Measurements from ENCODE around the gene TMEM120B.
A peak's percentile ranks its signal among the peaks of the same experiment; 100 is the strongest.
"Not testable (repeated sequence)": the region's sequence is repeated elsewhere in the genome, so short reads cannot be mapped to it uniquely, and the experiment has no call there.

The TMEM120B gene

DNA sequence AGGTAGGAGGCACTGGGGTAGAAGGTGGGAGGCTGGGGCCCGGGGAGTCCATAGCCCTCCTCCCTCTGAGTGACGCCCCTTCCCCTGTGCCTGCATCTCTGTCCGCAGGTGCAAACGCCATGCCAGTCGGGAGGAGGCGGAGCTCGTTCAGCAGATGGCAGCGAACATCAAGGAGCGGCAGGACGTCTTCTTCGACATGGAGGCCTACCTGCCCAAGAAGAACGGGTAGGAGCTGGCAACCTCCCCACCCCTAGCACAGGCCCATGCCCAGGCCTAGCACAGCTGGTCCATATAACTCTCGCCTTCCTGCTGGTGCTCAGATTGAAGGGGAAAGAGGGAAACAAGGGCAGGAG lies 35.6 kb downstream of the TMEM120B start:
- DNase-seq (ENCODE audit: low spot score), result no peak

GRCh38 chr12:121748571-121749265 lies 36.2 kb downstream of the TMEM120B start:
- no peak for DNase-seq (ENCODE audit: low spot score)

DNA sequence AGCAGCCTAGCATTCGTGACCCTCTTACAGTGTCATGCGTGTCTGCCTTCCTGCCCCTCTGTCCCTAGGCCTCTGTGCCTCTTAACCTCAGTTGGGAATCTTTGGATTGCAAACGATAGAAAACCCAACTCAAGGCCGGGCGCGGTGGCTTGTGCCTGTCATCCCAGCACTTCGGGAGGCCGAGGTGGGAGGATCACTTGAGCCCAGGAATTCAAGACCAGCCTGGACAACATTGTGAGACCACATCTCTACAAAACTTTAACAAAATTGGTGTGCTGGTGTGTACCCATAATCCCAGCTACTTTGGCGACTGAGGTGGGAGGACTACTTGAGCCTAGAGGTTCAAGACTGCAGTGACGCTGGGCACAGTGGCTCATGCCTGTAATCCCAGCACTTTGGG lies 36.7 kb downstream of the TMEM120B start:
- DNase-seq (ENCODE audit: low spot score), result no peak

DNA sequence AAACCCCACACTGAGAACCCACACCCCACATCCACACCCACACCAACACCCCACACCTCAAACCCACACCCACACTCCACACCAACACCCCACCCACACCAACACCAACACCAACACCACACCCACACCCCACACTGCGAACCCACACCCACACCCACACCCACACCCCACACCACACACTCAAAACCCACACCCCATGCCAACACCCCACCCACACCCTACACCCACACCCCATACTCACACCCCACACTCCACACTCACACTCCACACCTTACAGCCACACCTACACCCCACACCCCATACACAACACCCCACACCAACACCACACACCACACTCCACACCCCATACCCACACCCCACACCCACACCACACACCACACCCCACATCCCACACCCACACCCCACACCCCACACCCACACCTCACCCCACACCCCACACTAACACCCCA lies 38.0 kb downstream of the TMEM120B start:
- DNase-seq (ENCODE audit: low spot score), result no peak

DNA sequence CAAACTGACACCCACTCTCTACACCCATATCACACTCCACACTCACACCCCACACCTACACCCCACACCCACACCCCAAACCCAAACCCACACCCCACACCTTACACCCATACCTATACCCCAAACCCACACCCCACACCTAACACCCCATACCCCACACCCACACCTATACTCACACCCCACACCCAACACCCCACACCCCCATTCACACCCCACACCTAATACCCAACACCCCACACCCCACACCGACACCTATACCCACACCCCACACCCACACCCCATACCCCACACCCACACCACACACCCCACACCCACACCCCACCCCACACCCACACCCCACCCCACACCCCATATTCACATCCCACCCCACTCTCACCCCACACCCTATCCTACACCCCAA lies 38.5 kb downstream of the TMEM120B start:
- no peak for DNase-seq (ENCODE audit: low spot score)

DNA sequence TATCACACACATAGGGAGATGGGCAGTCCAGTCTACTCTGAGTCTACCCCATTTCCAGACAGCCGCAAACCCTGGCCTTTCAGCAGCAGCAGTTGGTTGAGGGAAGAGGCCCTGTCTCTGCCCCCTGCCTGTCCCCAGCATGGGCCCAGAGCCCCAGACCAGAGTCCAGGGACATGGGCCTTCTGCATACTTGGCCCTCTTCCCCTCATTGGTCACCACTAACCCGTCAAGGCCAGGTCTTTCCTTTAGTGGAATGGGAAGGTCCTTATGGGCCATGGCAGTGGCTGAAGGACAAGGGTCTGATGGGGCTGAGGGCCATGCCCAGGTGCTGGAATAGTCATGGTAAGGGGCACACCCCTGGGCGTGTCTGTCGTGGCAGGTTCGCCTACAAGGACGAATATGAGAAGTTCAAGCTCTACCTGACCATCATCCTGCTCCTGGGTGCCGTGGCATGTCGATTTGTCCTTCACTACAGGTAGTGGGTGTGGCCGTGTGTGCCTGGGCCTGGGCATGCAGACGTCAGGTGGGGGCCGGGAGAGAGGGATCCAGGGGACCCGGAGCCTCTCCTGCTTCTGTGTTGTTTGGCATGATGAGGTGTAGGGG lies 39.3 kb downstream of the TMEM120B start:
- no peak for DNase-seq (ENCODE audit: low spot score)

DNA sequence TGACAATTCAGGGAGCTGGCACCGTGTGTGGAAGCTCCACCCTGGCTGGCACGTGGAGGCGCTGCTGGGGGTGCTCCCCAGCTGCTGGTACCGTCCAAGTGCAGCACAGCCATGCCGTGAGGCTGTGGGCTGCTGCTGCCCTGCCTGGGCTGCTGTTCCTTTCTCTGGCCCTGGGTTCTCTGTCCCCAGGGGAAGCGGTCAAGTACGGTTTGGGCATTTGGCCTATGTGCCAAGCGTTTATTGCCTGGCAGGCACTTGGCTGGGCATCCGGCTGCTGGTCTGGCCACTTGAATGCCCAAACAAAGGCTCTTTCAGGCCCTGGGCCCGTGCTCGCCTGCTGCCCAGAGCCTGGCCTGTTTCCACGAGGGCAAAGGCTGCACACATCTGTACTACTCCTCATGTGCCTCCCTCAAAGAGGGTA lies 41.3 kb downstream of the TMEM120B start:
- no peak for DNase-seq (ENCODE audit: low spot score)

GRCh38 chr12:121754836-121755235 lies 42.3 kb downstream of the TMEM120B start:
- DNase-seq (ENCODE audit: low spot score), result no peak

GRCh38 chr12:121755591-121755990 lies 43.0 kb downstream of the TMEM120B start:
- no peak for DNase-seq (ENCODE audit: low spot score)

GRCh38 chr12:121758536-121758935 lies 46.0 kb downstream of the TMEM120B start:
- not testable (repeated sequence) for DNase-seq (ENCODE audit: low spot score)

GRCh38 chr12:121762269-121762668 lies 49.7 kb downstream of the TMEM120B start:
- DNase-seq (ENCODE audit: low spot score), result no peak

DNA sequence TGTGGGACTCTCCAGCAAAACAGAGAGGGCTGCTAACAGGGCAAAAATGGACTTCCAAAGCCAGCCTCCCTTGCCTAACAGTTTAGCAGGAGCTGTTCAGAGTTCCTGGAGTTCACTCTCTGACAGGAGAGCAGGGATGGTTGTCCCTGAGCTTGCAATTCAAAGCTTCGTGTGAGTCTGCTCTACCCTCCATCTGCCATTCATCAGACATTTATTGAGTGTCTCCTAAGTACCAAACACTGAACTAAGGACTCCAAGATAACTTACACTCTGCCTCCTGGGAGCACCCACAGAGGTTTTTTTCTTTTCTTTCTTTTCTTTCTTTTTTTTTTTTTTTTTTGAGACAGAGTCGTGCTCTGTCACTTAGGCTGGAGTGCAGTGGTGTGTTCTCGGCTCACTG lies 52.3 kb downstream of the TMEM120B start:
- DNase-seq (ENCODE audit: low spot score), result no peak

GRCh38 chr12:121765573-121765972 lies 53.0 kb downstream of the TMEM120B start:
- DNase-seq (ENCODE audit: low spot score), result no peak

- no peak for DNase-seq (ENCODE audit: low spot score)
Measured at GRCh38 chr12:121766290-121767039, 53.9 kb downstream of the TMEM120B start.

DNA sequence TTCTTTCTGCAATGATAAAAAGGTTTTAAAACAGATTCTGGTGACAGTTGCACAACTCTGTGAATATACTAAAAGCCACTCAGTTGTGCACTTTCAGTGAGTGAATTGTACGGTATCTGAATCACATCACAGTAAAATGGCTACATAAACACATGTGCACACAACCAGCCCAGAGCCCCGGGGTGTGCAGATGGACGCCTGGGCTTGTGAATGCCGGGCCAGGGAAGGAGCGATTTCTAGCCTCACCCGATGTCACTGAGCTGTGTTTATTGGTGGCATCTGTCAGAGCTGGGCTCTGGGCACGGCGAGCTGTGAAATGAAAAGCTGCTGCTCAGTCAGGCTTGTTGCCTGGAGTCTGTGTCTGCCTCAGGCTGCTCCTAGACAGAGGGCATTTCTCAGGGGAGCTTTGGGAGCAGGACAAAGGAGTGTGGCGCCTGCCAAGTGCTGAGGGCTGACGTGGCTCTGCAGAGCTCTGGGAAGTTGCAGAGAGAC lies 55.0 kb downstream of the TMEM120B start:
- DNase-seq (ENCODE audit: low spot score), result no peak

DNA sequence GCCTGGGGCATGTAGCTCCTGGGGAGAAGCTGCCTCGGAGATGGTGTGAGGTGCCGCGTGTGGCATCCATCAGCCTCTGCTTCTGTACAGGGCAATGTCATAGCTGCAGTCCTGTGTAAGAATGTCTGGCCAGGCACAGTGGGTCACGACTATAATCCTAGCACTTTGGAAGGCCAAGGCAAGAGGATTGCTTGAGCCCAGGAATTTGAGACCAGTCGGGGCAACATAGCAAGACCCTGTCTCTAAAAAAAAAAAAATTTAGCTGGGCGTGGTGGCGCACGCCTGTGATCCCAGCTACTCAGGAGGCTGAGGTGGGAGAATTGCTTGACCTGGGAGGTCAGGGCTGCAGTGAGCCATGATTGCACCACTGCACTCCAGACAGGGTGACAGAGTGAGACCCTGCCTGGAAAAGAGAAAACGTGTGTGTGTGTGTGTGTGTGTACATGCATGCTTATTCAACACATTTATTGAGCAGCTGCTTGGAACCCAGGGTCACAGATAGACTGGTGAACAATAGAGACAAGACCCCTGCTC lies 56.8 kb downstream of the TMEM120B start:
- DNase-seq (ENCODE audit: low spot score), result no peak

DNA sequence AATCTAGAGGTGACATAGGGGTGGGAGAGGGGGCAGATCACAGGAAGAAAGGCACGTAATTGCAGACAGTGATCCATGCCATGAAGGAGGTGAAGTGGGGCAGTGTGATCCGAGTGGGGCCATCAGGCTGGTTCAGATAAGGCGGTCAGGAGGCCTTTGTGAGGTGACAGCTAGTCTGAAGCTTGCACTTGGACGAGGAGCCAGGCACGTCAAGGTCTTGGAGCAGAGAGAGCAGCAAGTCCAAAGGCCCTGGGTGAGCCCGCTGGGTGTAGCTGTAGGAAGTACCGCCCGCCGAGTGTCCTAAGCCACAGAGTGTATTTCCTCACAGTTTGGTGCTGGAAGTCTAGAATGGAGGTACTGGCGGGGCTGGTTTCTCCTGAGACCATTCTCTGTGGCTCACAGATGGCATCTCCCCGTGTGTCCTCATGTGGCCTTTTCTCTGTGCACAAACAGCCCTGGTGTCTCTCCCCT lies 57.3 kb downstream of the TMEM120B start:
- no peak for DNase-seq (ENCODE audit: low spot score)

DNA sequence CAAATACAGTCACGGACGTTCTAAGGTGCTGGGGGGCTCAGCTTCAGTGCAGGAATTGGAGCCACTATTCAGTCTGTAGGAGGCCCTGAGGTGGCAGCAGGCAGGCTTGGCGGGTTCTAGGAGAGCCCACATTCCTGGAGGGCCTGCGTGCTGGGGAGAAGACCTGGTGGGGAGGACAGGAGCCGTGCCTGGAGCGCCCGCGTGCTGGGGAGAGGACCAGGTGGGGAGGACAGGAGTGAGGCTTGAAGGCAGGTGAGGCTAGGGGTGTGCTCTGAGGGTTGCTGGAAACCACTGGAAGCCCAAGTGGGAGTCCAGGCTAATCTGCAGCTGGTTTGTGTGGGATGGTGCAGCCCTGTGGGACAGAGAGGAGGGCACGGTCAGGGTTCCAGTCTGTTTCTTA lies 57.8 kb downstream of the TMEM120B start:
- DNase-seq (ENCODE audit: low spot score), result no peak

DNA sequence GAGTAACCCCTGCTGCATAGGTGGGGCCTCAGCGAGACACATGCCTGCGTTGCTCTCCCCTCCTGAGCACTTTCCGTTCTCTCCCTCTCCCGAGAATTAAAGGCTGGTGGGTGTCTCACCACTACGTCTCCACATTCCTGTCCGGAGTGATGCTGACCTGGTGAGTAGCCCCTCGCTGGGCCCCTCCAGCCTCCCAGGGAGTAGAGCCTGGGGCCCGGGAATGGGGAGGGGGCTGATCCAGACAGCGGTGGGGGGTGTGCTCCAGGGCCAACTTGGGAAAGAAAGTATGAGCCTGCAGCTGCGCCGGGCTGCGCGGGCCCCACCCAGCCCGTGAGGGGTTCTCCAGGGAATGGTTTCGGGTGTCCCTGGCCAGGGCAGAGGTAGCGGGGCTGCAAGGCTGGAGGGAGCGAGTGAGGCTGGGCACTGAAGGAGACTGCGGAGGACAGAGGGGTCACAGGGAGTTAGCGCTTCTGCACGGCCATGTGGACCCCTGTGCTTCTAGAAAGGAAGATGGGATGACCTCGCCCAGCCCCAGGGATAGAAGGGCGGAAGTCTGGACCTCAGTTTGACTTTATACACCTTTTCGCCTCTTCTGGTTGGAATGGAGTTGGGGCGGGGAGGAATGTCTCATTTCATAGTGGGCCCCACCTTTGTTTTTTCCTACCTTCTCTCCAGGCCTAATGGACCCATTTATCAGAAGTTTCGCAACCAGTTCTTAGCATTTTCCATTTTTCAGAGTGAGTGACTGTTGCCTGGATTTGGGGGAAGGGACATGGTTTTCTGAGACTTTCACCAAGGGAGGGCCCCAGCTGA lies 58.5 kb downstream of the TMEM120B start:
- no peak for DNase-seq (ENCODE audit: low spot score)

DNA sequence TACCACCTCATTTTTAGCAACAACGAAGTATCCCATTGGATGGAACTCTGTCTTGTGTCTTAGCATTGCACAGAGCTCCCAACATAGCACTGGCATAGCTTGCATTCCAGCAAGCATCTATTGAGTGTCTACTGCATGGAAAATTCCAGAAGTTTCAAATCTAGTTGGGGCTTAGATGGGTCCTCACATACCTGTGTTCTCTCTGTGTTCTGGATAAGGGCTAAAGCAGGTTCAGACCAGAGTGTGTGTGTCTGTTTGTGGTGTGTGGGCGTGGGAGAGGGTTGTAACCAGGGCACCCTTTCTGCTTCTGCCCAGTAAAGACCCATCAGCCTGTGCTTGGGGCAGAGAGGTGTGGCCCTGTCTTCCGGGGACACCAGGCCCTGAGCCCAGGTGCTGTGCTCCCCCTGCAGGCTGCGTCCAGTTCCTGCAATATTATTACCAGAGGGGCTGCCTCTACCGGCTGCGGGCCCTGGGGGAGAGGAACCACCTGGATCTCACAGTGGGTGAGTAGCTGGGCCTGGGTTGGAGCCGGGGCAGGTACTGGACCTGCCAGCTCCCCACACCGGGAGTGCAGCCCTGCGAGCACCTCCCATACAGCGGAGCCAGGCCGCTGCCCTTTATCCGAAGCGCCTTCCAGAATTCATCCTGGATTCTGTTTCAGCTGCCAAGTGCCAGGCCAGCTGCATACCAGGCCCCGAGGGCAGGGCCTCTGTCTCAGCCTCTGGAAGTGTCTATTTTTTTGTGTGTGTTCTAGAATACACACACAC lies 60.6 kb downstream of the TMEM120B start:
- peak; percentile 93 for DNase-seq (ENCODE audit: low spot score)

- DNase-seq (ENCODE audit: low spot score), result no peak
Measured at GRCh38 chr12:121774968-121775474, 62.5 kb downstream of the TMEM120B start.
